Measurements from ENCODE around the gene TSEN2.
A peak's percentile ranks its signal among the peaks of the same experiment; 100 is the strongest.
"Not testable (repeated sequence)": the region's sequence is repeated elsewhere in the genome, so short reads cannot be mapped to it uniquely, and the experiment has no call there.

The TSEN2 gene

DNA sequence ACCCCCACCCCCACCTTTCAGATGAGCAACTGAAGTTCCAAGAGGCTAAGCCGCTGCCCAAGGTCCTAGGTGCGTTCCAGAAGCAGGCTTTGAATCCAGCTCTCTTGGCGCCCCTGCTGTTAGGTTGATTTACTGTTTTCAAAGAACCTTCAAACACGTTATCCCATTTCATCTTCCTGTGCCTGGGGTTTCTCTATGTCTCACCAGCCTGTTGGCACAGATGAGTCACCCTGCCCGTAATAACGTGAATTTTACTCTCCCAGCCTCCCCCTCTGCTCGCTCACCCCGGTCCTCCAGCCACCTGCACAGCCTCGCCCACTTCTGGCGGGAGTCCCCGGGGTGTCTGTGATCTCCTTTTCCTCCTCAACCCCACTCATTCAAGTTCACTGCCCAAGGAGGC is 13.0 kb upstream of the TSEN2 start:
- no peak overlapping the region for H3K4me3 ChIP-seq (ENCODE audit: low read depth, low read length)

DNA sequence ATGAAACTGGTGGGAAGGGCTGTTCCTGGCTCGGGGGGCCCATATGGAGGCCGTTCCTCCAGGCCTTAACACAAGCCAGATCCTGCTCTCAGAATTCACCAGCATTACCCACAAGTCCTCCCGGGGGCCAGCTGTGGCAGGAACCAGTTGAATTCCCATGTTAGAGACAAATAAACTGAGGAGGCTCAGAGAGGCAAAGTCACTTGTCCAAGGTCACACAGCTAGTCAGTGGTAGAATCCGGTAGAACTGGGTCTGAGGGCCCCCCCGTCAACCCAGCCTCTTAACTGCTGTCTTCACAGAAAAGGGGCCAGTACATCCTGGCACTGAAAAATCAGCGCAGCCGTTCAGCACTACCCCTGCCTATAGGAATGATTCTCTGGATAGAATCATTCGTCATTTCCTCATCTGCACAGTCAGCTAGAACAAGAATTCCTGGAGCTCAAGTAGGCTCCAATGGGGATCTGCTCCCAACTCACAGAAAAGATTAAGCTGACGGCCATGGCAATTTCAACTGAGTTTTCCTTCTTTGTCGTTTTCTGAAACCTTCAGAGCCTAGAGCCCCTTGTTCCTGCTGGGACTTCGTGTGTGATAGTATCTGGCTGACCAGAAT is 12.2 kb upstream of the TSEN2 start:
- H3K4me3 ChIP-seq (ENCODE audit: low read depth, low read length), result no peak overlapping the region

DNA sequence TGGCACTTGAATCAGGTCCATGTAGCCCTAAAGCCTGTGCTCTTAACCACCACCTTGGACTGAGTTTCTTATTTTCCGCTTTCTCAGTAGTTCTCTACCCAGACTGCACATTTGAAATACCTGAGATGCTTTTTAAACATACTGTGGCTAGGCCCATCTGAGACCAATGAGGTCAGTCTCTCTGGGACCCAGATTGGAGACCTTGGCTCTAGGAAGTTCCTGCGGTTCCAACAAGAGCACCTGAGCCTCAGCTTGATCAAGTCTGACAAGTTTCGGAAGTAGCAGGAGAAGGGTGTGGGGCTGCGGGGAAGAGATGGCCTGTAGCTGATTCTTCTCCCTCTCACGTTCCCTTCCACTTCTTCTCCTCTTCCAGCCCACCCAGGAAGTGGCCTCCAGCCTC is 11.5 kb upstream of the TSEN2 start:
- no peak overlapping the region for H3K4me3 ChIP-seq (ENCODE audit: low read depth, low read length)

DNA sequence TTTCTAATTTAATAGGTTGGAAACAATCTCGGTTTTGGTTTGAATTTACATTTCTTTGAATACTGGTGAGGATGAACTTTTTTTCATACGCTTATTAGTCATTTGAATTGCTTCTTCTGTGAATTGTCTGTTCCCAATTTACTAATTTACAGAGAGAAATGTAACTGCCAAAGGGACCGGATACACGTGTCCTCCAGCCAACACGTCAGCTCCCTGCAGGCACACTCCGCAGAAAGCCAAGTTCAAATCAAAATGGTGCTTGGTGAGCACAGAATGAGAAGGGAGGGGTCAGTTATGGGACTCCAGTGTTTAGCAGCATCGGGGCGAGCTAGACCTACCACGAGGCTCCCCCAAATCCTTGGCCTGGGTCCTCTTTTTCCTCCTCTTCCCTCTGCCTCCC is 10.8 kb upstream of the TSEN2 start:
- H3K4me3 ChIP-seq (ENCODE audit: low read depth, low read length), result no peak overlapping the region

DNA sequence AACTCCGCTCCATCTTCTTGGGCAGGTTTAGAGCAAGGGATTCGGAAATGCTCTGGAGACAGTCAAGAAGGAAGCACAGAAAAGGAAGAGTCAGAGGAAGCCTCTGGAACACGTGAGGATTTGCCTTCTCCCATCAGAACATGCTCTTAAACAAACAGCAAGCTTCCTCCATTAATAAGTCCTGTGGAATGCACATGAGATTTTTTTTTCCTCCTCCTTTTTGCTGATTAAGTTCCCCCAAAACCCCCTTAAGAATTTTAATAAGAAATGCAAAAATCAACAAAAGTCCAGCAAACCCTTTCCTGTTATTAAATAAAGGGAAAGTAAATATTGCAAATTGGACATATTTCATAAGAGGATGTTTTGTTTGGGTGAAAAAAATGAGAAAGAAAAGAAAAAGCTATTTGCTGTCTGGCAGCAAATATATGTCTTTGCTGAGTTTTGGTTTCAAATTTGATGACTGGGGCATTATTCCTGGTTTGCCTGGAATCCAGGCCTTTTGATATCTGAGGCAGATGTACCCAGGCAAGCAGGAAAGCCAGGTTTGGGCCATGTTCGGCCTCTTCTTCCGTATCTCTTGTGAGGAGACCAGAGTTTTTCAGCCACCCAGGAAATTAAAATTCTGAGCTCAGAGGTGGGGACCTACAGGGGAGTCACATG is 7.9 kb upstream of the TSEN2 start:
- H3K4me3 ChIP-seq (ENCODE audit: low read depth, low read length), result no peak overlapping the region

DNA sequence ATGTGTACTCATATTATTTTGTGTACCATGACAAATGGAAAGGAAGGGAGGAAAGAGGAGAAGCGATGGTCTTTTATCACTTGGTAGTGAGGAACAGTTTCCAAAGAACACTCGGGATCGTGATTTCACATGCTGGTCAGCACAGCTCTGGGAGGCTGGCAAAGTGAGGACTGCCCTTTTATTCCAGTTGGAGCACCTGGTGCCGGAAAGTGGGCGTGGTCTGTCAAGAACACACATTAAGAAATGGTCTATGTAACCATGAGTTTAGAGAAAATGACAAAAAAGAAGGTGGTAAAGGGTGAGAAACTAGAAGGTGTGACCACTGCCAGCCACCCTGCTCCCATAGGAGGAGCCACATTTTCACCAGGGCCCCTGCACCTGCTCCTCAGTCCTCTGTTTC is 7.0 kb upstream of the TSEN2 start:
- no peak overlapping the region for H3K4me3 ChIP-seq (ENCODE audit: low read depth, low read length)

DNA sequence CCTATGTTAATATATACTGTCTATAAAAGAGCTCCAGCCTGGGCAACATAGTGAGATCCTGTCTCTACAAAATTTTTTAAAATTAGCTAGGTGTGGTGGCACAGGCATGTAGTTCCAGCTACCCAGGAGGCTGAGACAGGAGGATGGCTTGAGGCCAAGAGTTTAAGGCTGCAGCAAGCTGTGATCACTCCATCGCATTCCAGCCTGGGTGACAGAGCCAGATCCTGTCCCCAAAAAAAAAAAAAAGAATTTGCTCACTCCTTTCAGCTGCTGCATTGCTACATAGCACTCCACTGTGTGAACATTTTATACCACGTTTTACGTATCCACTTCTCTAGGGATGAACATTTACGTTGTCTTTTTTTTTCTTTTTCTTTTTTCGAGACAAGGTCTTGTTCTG is 6.0 kb upstream of the TSEN2 start:
- no peak overlapping the region for H3K4me3 ChIP-seq (ENCODE audit: low read depth, low read length)

DNA sequence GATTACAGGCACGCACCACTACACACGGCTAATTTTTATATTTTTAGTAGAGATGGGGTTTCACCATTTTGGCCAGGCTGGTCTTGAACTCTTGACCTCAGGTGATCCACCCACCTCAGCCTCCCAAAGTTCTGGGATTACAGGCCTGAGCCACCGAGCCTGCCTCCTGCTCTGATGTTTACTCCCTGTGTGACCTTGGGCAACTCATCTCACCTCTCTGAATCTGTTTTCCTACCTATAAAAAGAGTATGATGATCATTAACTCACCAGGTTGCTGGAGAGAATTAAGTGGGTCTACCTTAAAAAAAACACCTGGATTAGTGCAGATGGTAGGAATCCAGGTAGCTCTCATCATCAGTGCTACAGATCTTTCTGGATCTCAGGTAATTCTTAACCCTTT is 5.1 kb upstream of the TSEN2 start:
- H3K4me3 ChIP-seq (ENCODE audit: low read depth, low read length), result not testable (repeated sequence)

DNA sequence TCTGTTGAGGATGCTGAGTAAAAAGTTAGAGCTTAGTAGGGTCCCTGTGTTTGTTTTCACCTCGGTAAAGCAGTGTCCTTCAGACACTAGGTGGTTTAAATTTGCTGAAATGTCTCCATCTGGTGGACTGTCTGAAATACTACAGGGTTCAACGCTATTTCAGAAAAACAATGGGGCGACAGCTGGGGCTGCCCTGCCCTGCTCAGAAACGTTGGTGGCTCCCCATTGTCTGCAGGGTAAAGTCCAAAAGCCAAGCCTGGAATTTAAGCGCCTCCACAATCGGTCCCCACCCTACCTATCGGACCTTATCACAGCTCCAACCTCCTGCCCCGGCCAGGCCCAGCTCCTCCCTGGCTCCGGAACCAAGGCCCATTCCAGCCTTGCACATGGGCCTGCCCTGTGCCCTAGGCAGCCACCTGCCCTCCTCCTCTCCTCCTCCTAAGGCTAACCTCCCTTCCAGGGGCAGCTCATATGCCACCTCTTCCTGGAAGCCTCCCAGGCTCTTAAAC is 4.3 kb upstream of the TSEN2 start:
- H3K4me3 ChIP-seq (ENCODE audit: low read depth, low read length), result no peak overlapping the region

DNA sequence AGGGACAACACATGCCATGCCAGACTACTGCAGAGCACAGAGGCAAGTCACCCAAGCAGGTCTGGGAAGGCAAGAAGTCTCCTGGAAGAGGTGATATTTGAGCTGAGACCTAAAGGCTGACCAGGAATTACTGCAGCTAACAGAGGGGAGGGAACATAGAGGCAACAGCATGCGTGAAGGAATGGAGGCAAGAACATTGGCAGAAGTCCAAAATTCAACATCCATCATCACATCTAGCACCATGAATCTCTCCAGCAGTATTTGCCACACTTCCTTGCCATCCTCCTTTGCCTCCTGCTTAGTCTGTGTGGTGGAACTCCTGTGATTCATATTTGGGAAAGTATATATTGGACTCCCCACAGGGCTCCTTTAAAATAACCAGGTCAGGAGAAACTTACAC is 870 bp upstream of the TSEN2 start:
- peak overlapping the region; percentile 78 for H3K4me3 ChIP-seq (ENCODE audit: low read depth, low read length)

DNA sequence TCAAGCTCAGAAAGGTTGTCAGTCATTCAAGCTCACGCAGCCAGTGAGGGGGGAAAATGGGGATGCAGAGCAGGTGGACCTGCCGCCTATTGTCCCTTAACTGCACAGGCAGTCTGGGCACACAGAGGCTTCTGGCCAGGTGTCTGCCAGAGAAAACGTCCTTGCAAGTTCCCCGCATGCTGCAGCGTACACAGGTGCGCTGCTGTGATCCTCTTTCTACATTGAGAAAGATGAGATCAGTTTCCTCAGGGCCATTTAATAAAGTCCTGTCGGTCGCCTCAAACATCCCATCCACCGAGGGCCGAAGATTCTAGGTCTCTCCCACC is 445 bp upstream of the TSEN2 start:
- peak overlapping the region; percentile 78 for H3K4me3 ChIP-seq (ENCODE audit: low read depth, low read length)

DNA sequence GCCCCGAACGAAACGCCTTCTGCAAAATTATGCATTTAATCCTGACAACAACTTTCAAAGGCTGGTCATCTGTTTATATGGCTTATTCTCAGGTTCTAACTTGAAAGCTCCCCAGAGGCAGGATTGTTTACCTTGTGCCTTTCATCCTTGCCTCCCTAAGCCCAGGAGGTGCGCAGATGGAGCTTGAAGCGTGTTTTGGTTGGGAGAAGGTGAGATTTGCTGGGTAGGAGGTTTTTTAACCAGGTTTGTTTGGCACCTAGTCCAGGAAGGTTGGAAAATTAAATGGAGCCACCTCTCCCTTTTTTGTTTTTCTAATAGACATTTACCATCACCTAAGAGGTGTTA is 675 bp downstream of the TSEN2 start:
- peak overlapping the region; percentile 78 for H3K4me3 ChIP-seq (ENCODE audit: low read depth, low read length)

DNA sequence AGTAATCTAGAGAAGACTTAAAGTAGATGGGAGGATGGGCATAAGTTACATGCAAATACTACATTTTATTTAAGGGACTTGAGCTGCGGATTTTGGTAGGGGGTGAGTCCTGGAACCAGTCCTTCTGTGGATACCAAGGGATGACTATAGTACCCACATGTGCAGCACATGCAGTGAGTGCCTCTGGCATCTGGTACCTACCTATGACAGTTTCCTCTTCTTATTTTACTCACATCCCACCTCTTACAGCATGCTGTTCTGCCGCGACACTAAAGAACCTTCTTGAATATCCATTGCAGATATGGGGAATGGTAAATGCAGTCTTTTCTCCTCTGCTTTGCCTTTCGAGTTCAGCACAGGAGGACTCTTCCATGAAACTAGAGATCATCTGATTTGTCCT is 1.7 kb downstream of the TSEN2 start:
- H3K4me3 ChIP-seq (ENCODE audit: low read depth, low read length), result no peak overlapping the region

DNA sequence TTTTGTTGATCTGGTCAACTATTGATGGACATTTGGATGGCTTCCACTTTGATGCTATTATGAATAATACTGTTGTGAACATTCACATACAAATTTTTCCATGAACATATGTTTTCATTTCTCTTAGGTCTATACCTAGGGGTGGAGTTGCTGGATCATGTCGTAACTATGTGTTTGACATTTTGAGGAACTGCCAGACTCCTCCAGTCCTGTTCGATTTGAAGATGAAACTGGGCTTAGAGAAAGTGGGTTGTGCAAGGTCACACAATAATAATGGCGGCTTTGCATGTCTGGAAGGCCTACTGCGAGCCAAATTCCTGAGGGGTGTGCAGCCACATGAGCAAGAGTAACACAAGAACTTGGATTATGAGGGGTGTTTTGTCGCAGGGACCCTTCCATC is 2.6 kb downstream of the TSEN2 start:
- H3K4me3 ChIP-seq (ENCODE audit: low read depth, low read length), result no peak overlapping the region

DNA sequence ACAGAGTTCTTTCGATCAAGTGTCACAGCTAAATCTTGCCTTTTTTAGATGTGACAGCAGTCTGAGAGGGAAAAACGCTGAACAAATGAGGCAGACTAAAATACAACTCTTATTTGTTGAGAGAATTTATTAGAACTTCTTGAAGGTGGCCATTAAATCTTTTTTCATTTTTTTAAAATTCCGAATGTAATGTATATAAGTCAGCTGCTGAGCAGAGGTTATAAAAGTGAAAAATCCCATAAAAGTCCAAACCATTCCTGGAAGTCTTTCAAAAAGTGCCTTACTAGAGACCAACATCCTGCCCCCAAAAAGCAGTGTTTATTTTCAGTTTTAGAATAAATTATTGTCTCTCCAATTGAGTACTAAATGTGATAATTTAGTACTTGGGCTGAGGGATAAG is 3.1 kb downstream of the TSEN2 start:
- no peak overlapping the region for H3K4me3 ChIP-seq (ENCODE audit: low read depth, low read length)

DNA sequence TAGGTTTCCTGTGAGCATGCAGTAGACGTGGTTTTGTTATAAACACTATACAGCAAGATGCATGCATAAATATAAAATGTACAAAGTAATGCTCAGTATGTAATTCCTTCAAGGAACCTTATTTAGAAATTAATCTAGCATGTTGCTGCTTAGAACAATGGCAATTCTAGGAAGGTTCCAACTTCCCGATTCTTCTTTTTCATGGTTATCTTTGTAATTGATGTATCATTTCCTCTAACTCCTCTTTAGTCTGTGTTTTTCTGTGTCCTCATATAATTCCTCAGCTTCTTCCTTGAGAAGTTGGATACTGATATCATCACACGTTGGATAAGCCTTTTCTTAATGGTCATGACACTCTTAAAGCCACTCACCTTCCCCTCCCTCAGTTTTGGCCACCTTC is 3.5 kb downstream of the TSEN2 start:
- no peak overlapping the region for H3K4me3 ChIP-seq (ENCODE audit: low read depth, low read length)

DNA sequence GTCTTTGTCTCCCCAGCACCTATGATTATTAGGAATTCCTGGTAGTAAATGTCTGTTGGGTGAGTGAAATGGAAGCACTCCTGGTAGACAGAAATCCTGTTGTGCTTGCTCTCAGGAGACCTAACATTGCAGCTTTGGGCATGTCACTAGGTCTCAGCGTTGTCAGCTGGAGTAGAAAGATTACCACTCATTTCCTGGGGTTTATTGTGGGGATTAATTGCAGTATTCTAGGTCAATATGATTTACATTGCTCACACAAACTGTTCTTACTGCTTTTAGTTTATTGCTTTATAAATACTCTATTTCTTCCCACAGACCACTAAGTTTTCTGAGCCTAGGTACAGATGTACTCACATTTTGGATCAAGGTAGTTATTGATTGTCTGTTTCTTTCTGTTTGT is 5.1 kb downstream of the TSEN2 start:
- no peak overlapping the region for H3K4me3 ChIP-seq (ENCODE audit: low read depth, low read length)

DNA sequence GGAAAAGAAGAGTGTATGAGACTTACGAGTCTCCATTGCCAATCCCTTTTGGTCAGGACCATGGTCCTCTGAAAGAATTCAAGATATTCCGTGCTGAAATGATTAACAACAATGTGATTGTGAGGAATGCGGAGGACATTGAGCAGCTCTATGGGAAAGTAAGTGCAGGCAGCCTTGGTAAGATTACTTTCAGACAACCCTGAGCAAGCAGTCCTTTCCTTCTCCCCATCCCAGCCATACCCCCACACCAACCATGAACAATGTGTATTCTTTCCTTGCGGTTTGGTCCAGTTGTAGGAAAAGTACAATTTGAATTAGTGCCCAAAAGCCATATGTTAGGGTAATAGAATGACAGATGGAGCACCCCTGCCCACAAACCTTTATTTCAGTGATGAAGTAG is 5.6 kb downstream of the TSEN2 start:
- no peak overlapping the region for H3K4me3 ChIP-seq (ENCODE audit: low read depth, low read length)

DNA sequence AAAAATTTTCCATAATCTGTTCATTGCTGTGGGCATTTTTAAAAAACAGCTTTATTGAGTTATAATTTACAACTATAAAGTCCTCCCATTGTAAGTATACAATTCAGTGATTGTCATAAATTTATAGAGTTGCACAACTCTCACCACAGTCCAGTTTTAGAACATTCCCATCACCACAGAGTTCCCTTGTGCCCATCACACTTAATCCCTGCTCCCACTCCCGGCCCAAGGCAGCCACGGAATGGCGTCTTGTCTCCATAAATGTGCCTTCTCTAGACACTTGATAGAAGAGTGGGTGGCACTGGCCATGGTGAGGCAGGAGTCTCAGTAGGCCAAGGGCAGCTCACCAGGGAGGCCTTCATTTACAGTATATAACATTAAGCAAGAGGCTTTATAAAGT is 6.3 kb downstream of the TSEN2 start:
- H3K4me3 ChIP-seq (ENCODE audit: low read depth, low read length), result no peak overlapping the region

DNA sequence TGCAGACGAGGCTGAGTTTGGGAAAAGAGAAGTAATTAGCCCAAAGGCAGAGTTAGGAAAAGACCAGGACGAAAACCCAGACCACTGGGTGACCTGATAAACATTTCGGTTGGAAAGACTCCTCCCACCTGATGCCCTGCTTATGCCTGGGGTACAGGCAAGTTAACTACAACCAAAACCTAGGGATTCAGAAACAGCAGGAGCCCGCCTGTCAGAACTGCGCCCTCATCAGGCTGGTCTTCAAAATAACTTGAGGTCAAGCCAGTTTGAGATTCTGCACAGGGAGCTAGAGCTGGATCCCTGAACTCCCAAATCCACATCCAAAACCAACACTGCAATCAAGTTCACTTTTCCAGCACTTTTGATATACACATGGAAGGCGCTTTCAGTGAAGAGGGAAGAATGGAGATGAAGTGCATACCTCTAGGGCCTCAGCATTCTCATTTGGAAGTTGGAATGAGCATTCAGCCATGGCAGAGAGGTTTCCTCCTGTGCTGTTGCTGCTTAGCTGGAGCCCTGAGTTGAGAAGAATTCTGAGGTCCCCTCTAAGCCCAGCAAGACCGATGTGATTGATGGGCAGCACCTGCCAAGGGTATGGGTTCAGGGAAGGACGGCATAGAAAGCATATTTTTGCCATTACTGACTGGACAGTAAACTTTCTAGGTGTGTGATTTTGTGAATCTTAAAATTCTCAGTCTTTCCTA is 11.6 kb downstream of the TSEN2 start:
- H3K4me3 ChIP-seq (ENCODE audit: low read depth, low read length), result no peak overlapping the region

DNA sequence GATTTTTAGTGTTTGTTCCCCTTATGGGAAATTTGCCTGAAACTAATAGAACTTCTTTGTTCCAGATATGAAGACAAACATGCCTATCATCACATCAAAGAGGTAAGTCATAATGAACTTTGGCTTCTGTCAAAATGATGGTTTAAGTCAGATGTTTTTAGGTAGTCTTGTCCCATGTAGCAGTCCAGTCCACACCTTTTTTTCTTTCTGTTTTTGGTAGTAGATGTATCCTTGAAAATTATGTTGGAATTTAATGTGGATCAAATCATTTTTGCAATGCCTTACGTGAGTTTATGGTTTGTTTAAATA is 12.1 kb downstream of the TSEN2 start:
- H3K4me3 ChIP-seq (ENCODE audit: low read depth, low read length), result no peak overlapping the region

DNA sequence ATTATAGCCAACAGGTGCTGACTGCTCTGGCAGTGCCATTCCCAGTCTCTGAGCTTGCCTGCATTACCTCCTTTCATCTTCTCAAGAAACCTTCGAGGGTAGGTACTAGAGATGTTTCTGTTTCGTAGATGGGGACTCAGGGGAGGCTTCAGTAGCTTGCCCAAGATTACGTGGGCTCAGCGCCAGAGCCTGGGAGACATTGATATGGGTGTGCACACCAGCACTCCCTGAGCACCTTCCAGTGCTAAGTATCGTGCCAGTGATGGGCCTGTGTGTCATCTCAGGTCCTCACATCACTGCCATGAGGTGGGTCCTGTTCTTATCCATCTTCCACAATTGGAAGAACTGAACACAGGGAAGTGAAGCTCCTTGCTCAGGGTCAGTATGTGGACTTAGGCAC is 15.2 kb downstream of the TSEN2 start:
- no peak overlapping the region for H3K4me3 ChIP-seq (ENCODE audit: low read depth, low read length)

Data from iPS-11a (cell line).